Mammary epithelial cell (primary cell): Measurements from ENCODE around the gene TENM3.

ENCODE experiments used
- EZH2 ChIP-seq: IDR thresholded peaks from 2 replicates; pipeline ENCODE4 v1.6.1; 2012; ENCODE audit warnings: low read length, inconsistent platforms, borderline replicate concordance
- TF ChIP-seq, protein P1 (sequence below), 2 donors: IDR thresholded peaks in 1 of 2; conservative IDR thresholded peaks in 1 of 2; 2 replicates each; pipeline ENCODE4 v1.5.1; 2011 to 2012; ENCODE audit warnings: inconsistent platforms in 2 of 2, low read length in 2 of 2, mild to moderate bottlenecking in 2 of 2, control low read depth in 1 of 2, low read depth in 1 of 2; ENCODE audit not compliant: insufficient read depth in 1 of 2; ENCODE audit errors: extremely low read depth in 1 of 2

GRCh38 chr4:182528819-182529218, 285.6 kb downstream of the TENM3 start:
- TF ChIP-seq, protein P1, sequence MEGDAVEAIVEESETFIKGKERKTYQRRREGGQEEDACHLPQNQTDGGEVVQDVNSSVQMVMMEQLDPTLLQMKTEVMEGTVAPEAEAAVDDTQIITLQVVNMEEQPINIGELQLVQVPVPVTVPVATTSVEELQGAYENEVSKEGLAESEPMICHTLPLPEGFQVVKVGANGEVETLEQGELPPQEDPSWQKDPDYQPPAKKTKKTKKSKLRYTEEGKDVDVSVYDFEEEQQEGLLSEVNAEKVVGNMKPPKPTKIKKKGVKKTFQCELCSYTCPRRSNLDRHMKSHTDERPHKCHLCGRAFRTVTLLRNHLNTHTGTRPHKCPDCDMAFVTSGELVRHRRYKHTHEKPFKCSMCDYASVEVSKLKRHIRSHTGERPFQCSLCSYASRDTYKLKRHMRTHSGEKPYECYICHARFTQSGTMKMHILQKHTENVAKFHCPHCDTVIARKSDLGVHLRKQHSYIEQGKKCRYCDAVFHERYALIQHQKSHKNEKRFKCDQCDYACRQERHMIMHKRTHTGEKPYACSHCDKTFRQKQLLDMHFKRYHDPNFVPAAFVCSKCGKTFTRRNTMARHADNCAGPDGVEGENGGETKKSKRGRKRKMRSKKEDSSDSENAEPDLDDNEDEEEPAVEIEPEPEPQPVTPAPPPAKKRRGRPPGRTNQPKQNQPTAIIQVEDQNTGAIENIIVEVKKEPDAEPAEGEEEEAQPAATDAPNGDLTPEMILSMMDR (conservative IDR thresholded peaks at IDR 0.05 in 1 of 2, IDR thresholded peaks at IDR 0.05 in 1 of 2; ENCODE audit: extremely low read depth in 1 of 2, insufficient read depth in 1 of 2, low read depth in 1 of 2, low read length in 2 of 2), result no peak
- TF ChIP-seq EZH2, result no peak
